Neural cell (in vitro differentiated cells): ENCODE measurements around the gene CACNA2D4.

Experiments used
- EP300 ChIP-seq: fragments of 450-650 bp; conservative IDR thresholded peaks from 2 replicates; pipeline ENCODE4 v1.6.1; 2014; ENCODE audit warnings: antibody characterized with exemption, mild to moderate bottlenecking, moderate library complexity; ENCODE audit not compliant: poor library complexity, severe bottlenecking
- EZH2 ChIP-seq: fragments of 200-600, 300-800 bp; shearing (Covaris generic), sonication (generic); IDR thresholded peaks from 2 replicates; pipeline ENCODE4 v1.6.1; 2014; ENCODE audit warnings: antibody characterized with exemption, low read length, borderline replicate concordance, mild to moderate bottlenecking; ENCODE audit not compliant: insufficient read depth, poor library complexity, severe bottlenecking
- RAD21 ChIP-seq: fragments of 450-650 bp; conservative IDR thresholded peaks from 2 replicates; pipeline ENCODE4 v1.6.1; 2014; ENCODE audit warnings: antibody characterized with exemption, mild to moderate bottlenecking, moderate library complexity
- TF ChIP-seq, protein P1 (sequence below): fragments of 450-650 bp; IDR thresholded peaks from 2 replicates; pipeline ENCODE4 v1.5.1; 2014; ENCODE audit warnings: antibody characterized with exemption, mild to moderate bottlenecking, moderate library complexity; ENCODE audit not compliant: poor library complexity, severe bottlenecking

DNA sequence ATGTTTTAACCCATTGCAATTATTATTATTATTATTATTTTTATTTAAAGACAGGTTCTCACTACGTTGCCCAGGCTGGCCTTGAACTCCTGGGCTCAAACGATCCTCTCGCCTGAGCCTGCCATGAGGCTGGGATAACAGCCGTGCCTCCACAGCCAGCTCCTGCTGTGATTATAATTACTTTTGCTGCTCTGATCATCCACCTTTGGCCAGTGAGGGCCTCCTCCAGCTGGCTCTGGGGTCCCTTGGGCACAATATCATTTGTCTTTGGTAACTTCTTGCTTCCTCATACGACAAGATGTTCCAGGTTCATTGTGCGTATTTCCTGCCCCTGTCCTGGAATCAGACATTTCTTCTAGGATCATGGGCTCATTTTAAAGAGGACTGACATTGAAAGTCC lies 69.7 kb downstream of the CACNA2D4 start:
- TF ChIP-seq EZH2 = no peak
- TF ChIP-seq, protein P1, sequence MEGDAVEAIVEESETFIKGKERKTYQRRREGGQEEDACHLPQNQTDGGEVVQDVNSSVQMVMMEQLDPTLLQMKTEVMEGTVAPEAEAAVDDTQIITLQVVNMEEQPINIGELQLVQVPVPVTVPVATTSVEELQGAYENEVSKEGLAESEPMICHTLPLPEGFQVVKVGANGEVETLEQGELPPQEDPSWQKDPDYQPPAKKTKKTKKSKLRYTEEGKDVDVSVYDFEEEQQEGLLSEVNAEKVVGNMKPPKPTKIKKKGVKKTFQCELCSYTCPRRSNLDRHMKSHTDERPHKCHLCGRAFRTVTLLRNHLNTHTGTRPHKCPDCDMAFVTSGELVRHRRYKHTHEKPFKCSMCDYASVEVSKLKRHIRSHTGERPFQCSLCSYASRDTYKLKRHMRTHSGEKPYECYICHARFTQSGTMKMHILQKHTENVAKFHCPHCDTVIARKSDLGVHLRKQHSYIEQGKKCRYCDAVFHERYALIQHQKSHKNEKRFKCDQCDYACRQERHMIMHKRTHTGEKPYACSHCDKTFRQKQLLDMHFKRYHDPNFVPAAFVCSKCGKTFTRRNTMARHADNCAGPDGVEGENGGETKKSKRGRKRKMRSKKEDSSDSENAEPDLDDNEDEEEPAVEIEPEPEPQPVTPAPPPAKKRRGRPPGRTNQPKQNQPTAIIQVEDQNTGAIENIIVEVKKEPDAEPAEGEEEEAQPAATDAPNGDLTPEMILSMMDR = no peak
- TF ChIP-seq RAD21 = no peak
- TF ChIP-seq EP300 = no peak
